Thyroid gland (tissue), 4 donors: ENCODE data around the gene GFOD1. TPM values are rescaled to one million over a fixed set of nuclear protein-coding genes. Genes with fewer than 3 reads are reported as not detected.

ENCODE experiments used
- DNase-seq, 2 donors: peaks; one replicate each; pipeline ENCODE4 v3.0.0-alpha.2; 2019
- H3K27ac ChIP-seq, 3 donors: fragments of 200-600 bp; sonication (generic); 1 replicate in 2 of 3; 2 replicates in 1 of 3; pipeline ENCODE4 v1.5.1; 2016 to 2019; ENCODE audit warnings: mild to moderate bottlenecking in 1 of 3, moderate library complexity in 1 of 3
- H3K27me3 ChIP-seq: fragments of 200-600 bp; sonication (generic); one replicate; pipeline ENCODE4 v1.5.1; 2019
- H3K36me3 ChIP-seq, 2 donors: fragments of 200-600 bp; sonication (generic); one replicate each; pipeline ENCODE4 v1.5.1; 2016 to 2019
- H3K4me1 ChIP-seq, 2 donors: fragments of 200-600 bp; sonication (generic); one replicate each; pipeline ENCODE4 v1.5.1; 2017 to 2019
- H3K4me3 ChIP-seq, 3 donors: fragments of 200-600 bp; sonication (generic); replicated peaks in 1 of 3; 1 replicate in 2 of 3; 2 replicates in 1 of 3; pipeline ENCODE4 v1.5.1; 2016; ENCODE audit warnings: mild to moderate bottlenecking in 1 of 3
- H3K9me3 ChIP-seq: fragments of 200-600 bp; sonication (generic); one replicate; pipeline ENCODE4 v1.5.1; 2017
- CTCF ChIP-seq, 6 experiments: fragments of 200-600 bp in 3 of 6; fragments of 450-650 bp in 3 of 6; sonication (generic) in 3 of 6; IDR thresholded peaks; one replicate each; pipeline ENCODE4 v1.5.1; 2016 to 2019; ENCODE audit warnings: antibody characterized with exemption in 6 of 6, mild to moderate bottlenecking in 2 of 6, inconsistent platforms in 1 of 6, moderate library complexity in 1 of 6
- POLR2A ChIP-seq, 2 donors: fragments of 450-650 bp; IDR thresholded peaks; one replicate each; pipeline ENCODE4 v1.6.1; 2017; ENCODE audit warnings: antibody characterized with exemption in 2 of 2, mild to moderate bottlenecking in 2 of 2, moderate library complexity in 1 of 2
- WGBS, 2 donors: methylation state at CpG; one replicate each; pipeline ENCODE4 v1.1.5; 2017; 5-methylcytosine and 5-hydroxymethylcytosine counted together
- intact Hi-C: fragments of 100-400 bp; cut with DNase I; formaldehyde crosslinking; loops from one replicate; pipeline ENCODE4 v1.15.1; 2023
- total RNA-seq, 4 donors: library from RNA; depleted of rRNA; stranded (reverse); fragments of >200 nt; gene quantifications; one replicate each; pipeline ENCODE4 v1.2.3, GENCODE V29; 2016

GFOD1 gene
- total RNA-seq, 4 donors from 2014 or later, result 4.2 to 18.4 (median 8.5) TPM

- TF ChIP-seq CTCF (IDR thresholded peaks at IDR 0.05) (no peak), POLR2A (IDR thresholded peaks at IDR 0.05) (no peak)
- DNase-seq, result no peak
- no peak overlapping the region for H3K4me3 ChIP-seq
- intact Hi-C loops, result no loop called here
- 93 to 95% methylated on average over 5 of the region's 5 CpGs for WGBS, 2 donors
- no peaks in the 10 kb centered on the region for H3K4me1 ChIP-seq
- H3K27me3 ChIP-seq, result no peaks in the 10 kb centered on the region
- no peak overlapping the region for H3K27ac ChIP-seq
- H3K9me3 ChIP-seq, result no peaks in the 10 kb centered on the region
- peaks cover 32 to 45% of the 10 kb centered on the region in 2 donors for H3K36me3 ChIP-seq
Measured at GRCh38 chr6:13319891-13320564, 167.4 kb downstream of the GFOD1 start.

GRCh38 chr6:13318821-13319220 lies 168.6 kb downstream of the GFOD1 start:
- no peak for TF ChIP-seq POLR2A (IDR thresholded peaks at IDR 0.05)
- TF ChIP-seq CTCF (IDR thresholded peaks at IDR 0.05), result no peak
- Histone ChIP-seq H3K27me3 (no peaks in the 10 kb centered on the region), H3K4me1 (no peaks in the 10 kb centered on the region), H3K27ac (no peak overlapping the region), H3K9me3 (no peaks in the 10 kb centered on the region), H3K36me3 (peaks cover 30 to 47% of the 10 kb centered on the region in 2 donors), H3K4me3 (no peak overlapping the region)
- WGBS, 2 donors, result 97 to 98% methylated on average over 2 of the region's 2 CpGs
- intact Hi-C loops, result no loop called here
- no peak for DNase-seq

- no peak for TF ChIP-seq CTCF (IDR thresholded peaks at IDR 0.05)
- TF ChIP-seq POLR2A (IDR thresholded peaks at IDR 0.05), result no peak
- WGBS, 2 donors, result 91 to 100% methylated on average over 5 of the region's 5 CpGs
- H3K4me3 ChIP-seq, result no peak overlapping the region
- no peaks in the 10 kb centered on the region for H3K9me3 ChIP-seq
- peaks cover 35 to 50% of the 10 kb centered on the region in 2 donors for H3K36me3 ChIP-seq
- intact Hi-C loops, result no loop called here
- H3K27me3 ChIP-seq, result no peaks in the 10 kb centered on the region
- no peak overlapping the region for H3K27ac ChIP-seq
- DNase-seq, result no peak
- H3K4me1 ChIP-seq, result no peaks in the 10 kb centered on the region
Measured at GRCh38 chr6:13315896-13316295, 171.5 kb downstream of the GFOD1 start.

- no peak for DNase-seq
- H3K36me3 ChIP-seq, result peaks cover 24 to 39% of the 10 kb centered on the region in 2 donors
- H3K9me3 ChIP-seq, result no peaks in the 10 kb centered on the region
Measured at GRCh38 chr6:13314806-13315205, 172.6 kb downstream of the GFOD1 start.

More at GRCh38 chr6:13314806-13315205, 172.6 kb downstream of the GFOD1 start:
- no peaks in the 10 kb centered on the region for H3K27me3 ChIP-seq
- no peak overlapping the region for H3K4me3 ChIP-seq
- no peak overlapping the region for H3K27ac ChIP-seq
- H3K4me1 ChIP-seq, result no peaks in the 10 kb centered on the region
- no peak for TF ChIP-seq CTCF (IDR thresholded peaks at IDR 0.05)
- TF ChIP-seq POLR2A (IDR thresholded peaks at IDR 0.05), result no peak
- intact Hi-C loops, result no loop called here
